Ovary (tissue), 9 donors: Measurements from ENCODE around the gene FEM1C. TPM values are rescaled to one million over a fixed set of nuclear protein-coding genes. Genes with fewer than 3 reads are reported as not detected.

Experiments
- DNase-seq, 5 donors: peaks; one replicate each; pipeline ENCODE4 v3.0.0-alpha.2; 2019 to 2020
- H3K27ac ChIP-seq, 2 donors: fragments of 200-600 bp; one replicate each; pipeline versions ENCODE4 v1.5.1 to v1.8.0; 2019 to 2022
- H3K27me3 ChIP-seq: fragments of 200-600 bp; one replicate; pipeline ENCODE4 v1.8.0; 2022
- H3K36me3 ChIP-seq: fragments of 200-600 bp; sonication (generic); one replicate; pipeline ENCODE4 v1.5.1; 2019
- H3K4me1 ChIP-seq: one replicate; pipeline ENCODE4 v1.8.1; 2013; ENCODE audit warnings: mild to moderate bottlenecking, moderate library complexity; ENCODE audit not compliant: insufficient read depth
- H3K4me3 ChIP-seq: fragments of 200-600 bp; sonication (generic); one replicate; pipeline ENCODE4 v1.5.1; 2017
- H3K9me3 ChIP-seq, 2 donors: fragments of 200-600 bp in 1 of 2; sonication (generic) in 1 of 2; one replicate each; pipeline versions ENCODE4 v1.5.1 to v1.8.1; 2013 to 2019; ENCODE audit warnings: mild to moderate bottlenecking in 1 of 2, moderate library complexity in 1 of 2
- CTCF ChIP-seq, 3 donors: fragments of 450-650 bp in 2 of 3; fragments of 200-600 bp in 1 of 3; IDR thresholded peaks; one replicate each; pipeline versions ENCODE4 v1.5.1 to v1.8.0; 2016 to 2022; ENCODE audit warnings: antibody characterized with exemption in 3 of 3, mild to moderate bottlenecking in 1 of 3
- EP300 ChIP-seq: sonication (generic); formaldehyde crosslinking; IDR thresholded peaks from one replicate; pipeline ENCODE4 v1.6.1; 2017; ENCODE audit warnings: antibody characterized with exemption
- POLR2A ChIP-seq: fragments of 450-650 bp; IDR thresholded peaks from one replicate; pipeline ENCODE4 v1.6.1; 2017; ENCODE audit warnings: antibody characterized with exemption, mild to moderate bottlenecking, moderate library complexity
- WGBS, 3 donors: extraction: QIAGEN DNeasy Blood & Tissue Kit in 1 of 3; methylation state at CpG; one replicate each; pipeline versions ENCODE4 v1.1.5 to v1.1.7; 2013 to 2017; 5-methylcytosine and 5-hydroxymethylcytosine counted together
- intact Hi-C, 4 donors: fragments of 100-400 bp; cut with DNase I; formaldehyde crosslinking; loops; one replicate each; pipeline versions ENCODE4 v1.11.0 to v1.15.1; 2022 to 2023
- polyA plus RNA-seq, 2 donors: library from polyadenylated mRNA; stranded (reverse); fragments of 200-250 nt in 1 of 2; fragments of 350-450 nt in 1 of 2; fragmentation: Illumina TruSeq in 1 of 2; extraction: RNeasy Lipid Tissue Mini Kit (QIAGEN cat#74804) in 1 of 2; gene quantifications; one replicate each; pipeline ENCODE4 v1.2.3, GENCODE V29; 2013 to 2014
- total RNA-seq, 7 donors: library from RNA; depleted of rRNA in 2 of 7; stranded (reverse); fragments of >200 nt in 2 of 7; fragmentation: NEBNext Ultra II Directional in 3 of 7; extraction: Animal tissue kit (Norgen Biotek cat#: 25700) in 3 of 7; gene quantifications; one replicate each; pipeline versions ENCODE4 v1.1.0 to v1.2.4, GENCODE V29; 2016 to 2023
- donor health status: DM: no; HTN: no; CAD: no; lungs with moderate emphysema.
- donor health status: DM: no; HTN: no; CAD: no.
- donor health status: Bipolar disorder and iron deficiency.
- donor health status: DM: yes; HTN: yes; CAD: no.
- donor health status: DM: no; HTN: no; CAD: no.
- donor health status: DM: yes; HTN: yes; CAD: no.

The FEM1C gene
- total and polyA plus RNA-seq, 9 donors = 6.5 to 16.6 (median 14.5) TPM

DNA sequence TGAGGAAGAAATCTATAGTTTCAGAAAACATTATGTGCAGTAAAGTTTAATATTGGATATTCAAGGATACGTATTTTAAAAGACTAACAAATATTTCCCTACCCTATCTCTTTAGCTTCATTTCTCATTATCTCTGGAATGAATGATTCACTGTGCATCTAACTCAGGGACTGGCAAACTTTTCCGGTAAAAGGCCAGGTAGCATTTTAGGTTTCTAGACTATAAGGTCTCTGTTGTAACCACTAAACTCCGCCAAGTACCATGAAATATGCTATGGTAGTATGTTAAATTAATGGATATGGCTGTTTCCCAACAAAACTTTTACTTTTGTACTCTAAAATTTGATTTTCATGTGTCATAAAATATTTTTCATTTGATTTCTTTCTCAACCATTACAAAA lies 13.2 kb downstream of the FEM1C start:
- 87 to 91% (median 90%) methylated on average over 3 of the region's 3 CpGs for WGBS, 3 donors
- Histone ChIP-seq H3K27me3 (no peaks in the 10 kb centered on the region), H3K36me3 (no peaks in the 10 kb centered on the region), H3K27ac (no peak overlapping the region), H3K9me3 (no peaks in the 10 kb centered on the region), H3K4me3 (no peak overlapping the region), H3K4me1 (peaks cover 4% of the 10 kb centered on the region)
- TF ChIP-seq CTCF (IDR thresholded peaks at IDR 0.05) = no peak
- TF ChIP-seq EP300 = no peak
- no peak for TF ChIP-seq POLR2A
- no peak for DNase-seq
- intact Hi-C loops = no loop called here

GRCh38 chr5:115530426-115530825 lies 14.1 kb downstream of the FEM1C start:
- no peaks in the 10 kb centered on the region for H3K27me3 ChIP-seq
- 57 to 94% (median 91%) methylated on average over 3 of the region's 3 CpGs for WGBS, 3 donors
- intact Hi-C loops = no loop called here
- no peaks in the 10 kb centered on the region for H3K9me3 ChIP-seq
- peaks cover 4% of the 10 kb centered on the region for H3K4me1 ChIP-seq
- DNase-seq = no peak
- H3K27ac ChIP-seq = no peak overlapping the region
- H3K36me3 ChIP-seq = no peaks in the 10 kb centered on the region
- no peak overlapping the region for H3K4me3 ChIP-seq
- no peak for TF ChIP-seq POLR2A
- TF ChIP-seq CTCF (IDR thresholded peaks at IDR 0.05) = no peak
- no peak for TF ChIP-seq EP300

- no peaks in the 10 kb centered on the region for H3K9me3 ChIP-seq
- H3K4me1 ChIP-seq = peaks cover 3% of the 10 kb centered on the region
- H3K27ac ChIP-seq = no peak overlapping the region
- intact Hi-C loops = no loop called here
- no peak overlapping the region for H3K4me3 ChIP-seq
- TF ChIP-seq EP300 = no peak
- no peak for TF ChIP-seq CTCF (IDR thresholded peaks at IDR 0.05)
- TF ChIP-seq POLR2A = no peak
- H3K36me3 ChIP-seq = no peaks in the 10 kb centered on the region
- no peak for DNase-seq
- 34 to 66% (median 57%) methylated on average over 2 of the region's 2 CpGs for WGBS, 3 donors
- no peaks in the 10 kb centered on the region for H3K27me3 ChIP-seq
Measured at GRCh38 chr5:115526604-115527003, 18.0 kb downstream of the FEM1C start.

DNA sequence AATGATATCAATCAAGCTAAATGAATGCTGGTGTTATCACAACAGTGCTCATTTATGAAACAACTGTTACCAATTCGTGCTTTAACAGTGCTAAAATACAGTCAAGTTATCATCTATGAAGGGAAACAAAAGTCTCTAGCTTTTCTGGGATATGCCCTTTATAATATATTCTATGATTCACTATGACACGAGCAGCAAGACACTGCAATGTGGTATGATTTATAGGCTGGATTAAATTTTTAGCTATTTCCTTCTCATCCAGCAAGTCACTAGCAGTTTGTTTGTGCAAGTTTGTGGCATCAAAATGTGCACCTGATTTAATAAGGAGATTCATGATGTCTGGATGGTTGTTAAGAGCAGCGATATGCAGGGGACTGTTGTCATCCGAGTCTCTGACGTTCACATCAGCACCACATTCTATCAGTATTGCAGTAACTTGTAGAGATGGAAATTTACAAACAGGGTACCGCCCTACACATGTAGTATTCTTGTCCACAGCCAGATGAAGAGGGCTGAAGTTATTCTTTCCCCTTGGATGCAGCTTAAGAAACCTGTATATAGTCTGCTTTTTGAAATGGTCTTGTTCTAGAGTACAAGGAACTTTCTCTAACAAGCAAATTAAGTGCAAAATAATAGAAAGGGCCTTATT lies 20.3 kb downstream of the FEM1C start:
- Histone ChIP-seq H3K36me3 (no peaks in the 10 kb centered on the region), H3K4me3 (no peak overlapping the region), H3K27me3 (no peaks in the 10 kb centered on the region), H3K9me3 (no peaks in the 10 kb centered on the region), H3K27ac (no peak overlapping the region), H3K4me1 (peaks cover 3% of the 10 kb centered on the region)
- TF ChIP-seq CTCF (IDR thresholded peaks at IDR 0.05) = no peak
- no peak for TF ChIP-seq POLR2A
- TF ChIP-seq EP300 = no peak
- no peak for DNase-seq
- intact Hi-C loops = no loop called here
- 87 to 90% (median 90%) methylated on average over 6 of the region's 6 CpGs for WGBS, 3 donors
